Stimulated activated CD8-positive, alpha-beta memory T cell treated with anti-CD3 and anti-CD28 coated beads, Interleukin-12 subunit alpha, Interleukin-12 subunit beta, amount 100 ng/mL, for 24 hours (primary cell): ENCODE results near the gene PYGB.

Experiments
- DNase-seq: peaks from one replicate; pipeline ENCODE4 v3.0.0-alpha.2; 2020; ENCODE audit errors: extremely low read depth

PYGB gene

GRCh38 chr20:25282796-25283195 is 34.9 kb downstream of the PYGB start:
- DNase-seq: no peak

GRCh38 chr20:25283221-25283951 is 35.5 kb downstream of the PYGB start:
- DNase-seq: no peak

- DNase-seq: no peak
Observed at GRCh38 chr20:25284131-25284601, 36.3 kb downstream of the PYGB start.

GRCh38 chr20:25285091-25285647 is 37.3 kb downstream of the PYGB start:
- DNase-seq: no peak

- DNase-seq: no peak
Observed at GRCh38 chr20:25285856-25286798, 38.2 kb downstream of the PYGB start.

- no peak for DNase-seq
Observed at GRCh38 chr20:25286917-25287316, 39.0 kb downstream of the PYGB start.

GRCh38 chr20:25287631-25288290 is 39.9 kb downstream of the PYGB start:
- DNase-seq: no peak

GRCh38 chr20:25288291-25289181 is 40.7 kb downstream of the PYGB start:
- DNase-seq: no peak

- DNase-seq: no peak
Observed at GRCh38 chr20:25289886-25290597, 42.2 kb downstream of the PYGB start.

GRCh38 chr20:25290646-25291431 is 43.0 kb downstream of the PYGB start:
- no peak for DNase-seq

GRCh38 chr20:25291432-25292133 is 43.7 kb downstream of the PYGB start:
- no peak for DNase-seq

GRCh38 chr20:25292176-25292891 is 44.4 kb downstream of the PYGB start:
- no peak for DNase-seq

- no peak for DNase-seq
Observed at GRCh38 chr20:25293507-25293906, 45.6 kb downstream of the PYGB start.

GRCh38 chr20:25293910-25294458 is 46.1 kb downstream of the PYGB start:
- no peak for DNase-seq

- no peak for DNase-seq
Observed at GRCh38 chr20:25294459-25295385, 46.8 kb downstream of the PYGB start.

GRCh38 chr20:25295386-25296093 is 47.7 kb downstream of the PYGB start:
- DNase-seq: no peak
